HK-2 (cell line): ENCODE data around the gene SEC22C.

Source experiments
- DNase-seq: peaks from one replicate; pipeline ENCODE4 v3.0.0-alpha.2; 2018; ENCODE audit not compliant: unreplicated experiment

SEC22C gene

GRCh38 chr3:42535981-42536784, 45.6 kb downstream of the SEC22C start:
- DNase-seq = no peak

DNA sequence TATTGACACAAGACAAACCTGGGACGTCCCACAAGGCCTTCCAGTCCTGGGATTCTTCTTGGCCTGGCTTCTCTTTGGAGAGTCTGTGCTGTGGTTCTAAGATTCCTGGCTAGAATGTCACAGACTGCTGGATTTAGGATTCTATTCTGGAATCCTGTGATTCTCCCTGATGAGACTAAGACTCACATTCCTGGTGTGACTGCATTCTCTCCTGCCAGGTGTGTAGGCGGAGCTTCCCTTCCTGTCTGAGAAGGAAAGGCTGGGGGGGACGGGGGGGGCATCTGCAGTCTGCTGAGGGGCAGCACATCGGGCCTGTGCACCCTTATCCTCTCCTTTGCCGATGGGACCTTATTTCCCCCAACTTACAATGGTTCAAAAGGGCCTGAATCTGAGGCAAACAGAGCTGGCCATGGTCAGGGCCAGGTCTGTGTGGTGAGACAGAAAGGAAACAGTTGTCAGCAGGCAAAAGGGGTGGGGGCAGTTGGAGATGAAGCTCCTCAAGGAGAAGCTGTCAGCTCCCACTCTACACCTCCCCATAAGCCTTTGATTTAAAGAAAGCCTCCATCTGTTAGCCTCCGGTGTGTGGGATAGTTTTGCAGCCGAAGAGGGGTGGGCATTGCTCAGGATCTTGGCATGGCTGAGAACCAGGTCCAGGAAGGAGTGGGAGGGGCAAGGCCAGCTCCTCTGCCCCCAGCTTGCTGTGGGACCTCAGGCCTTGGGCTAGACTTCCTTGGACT, 48.4 kb downstream of the SEC22C start:
- DNase-seq = no peak

- no peak for DNase-seq
Measured at GRCh38 chr3:42532229-42532628, 49.5 kb downstream of the SEC22C start.

DNA sequence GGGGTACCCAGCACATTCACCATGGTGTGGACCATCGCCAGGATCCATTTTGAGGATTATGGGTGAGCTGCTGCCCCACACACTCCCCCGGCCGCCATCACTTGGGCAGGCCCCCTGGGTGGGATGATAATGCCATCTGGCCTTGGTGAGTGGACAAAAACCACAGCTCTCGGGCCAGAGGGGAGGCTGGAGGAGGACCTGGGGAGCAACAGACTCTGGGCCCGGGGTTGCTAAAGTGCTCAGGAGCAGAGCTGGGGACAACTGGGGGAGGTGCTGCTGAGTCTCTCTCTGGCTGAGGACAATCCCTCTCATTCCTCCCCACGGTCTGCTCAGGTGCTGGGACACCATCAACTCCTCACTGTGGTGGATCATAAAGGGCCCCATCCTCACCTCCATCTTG, 50.3 kb downstream of the SEC22C start:
- no peak for DNase-seq

- no peak for DNase-seq
Measured at GRCh38 chr3:42530073-42530472, 51.7 kb downstream of the SEC22C start.

- no peak for DNase-seq
Measured at GRCh38 chr3:42529468-42529867, 52.3 kb downstream of the SEC22C start.

GRCh38 chr3:42527368-42527917, 54.3 kb downstream of the SEC22C start:
- no peak for DNase-seq

DNA sequence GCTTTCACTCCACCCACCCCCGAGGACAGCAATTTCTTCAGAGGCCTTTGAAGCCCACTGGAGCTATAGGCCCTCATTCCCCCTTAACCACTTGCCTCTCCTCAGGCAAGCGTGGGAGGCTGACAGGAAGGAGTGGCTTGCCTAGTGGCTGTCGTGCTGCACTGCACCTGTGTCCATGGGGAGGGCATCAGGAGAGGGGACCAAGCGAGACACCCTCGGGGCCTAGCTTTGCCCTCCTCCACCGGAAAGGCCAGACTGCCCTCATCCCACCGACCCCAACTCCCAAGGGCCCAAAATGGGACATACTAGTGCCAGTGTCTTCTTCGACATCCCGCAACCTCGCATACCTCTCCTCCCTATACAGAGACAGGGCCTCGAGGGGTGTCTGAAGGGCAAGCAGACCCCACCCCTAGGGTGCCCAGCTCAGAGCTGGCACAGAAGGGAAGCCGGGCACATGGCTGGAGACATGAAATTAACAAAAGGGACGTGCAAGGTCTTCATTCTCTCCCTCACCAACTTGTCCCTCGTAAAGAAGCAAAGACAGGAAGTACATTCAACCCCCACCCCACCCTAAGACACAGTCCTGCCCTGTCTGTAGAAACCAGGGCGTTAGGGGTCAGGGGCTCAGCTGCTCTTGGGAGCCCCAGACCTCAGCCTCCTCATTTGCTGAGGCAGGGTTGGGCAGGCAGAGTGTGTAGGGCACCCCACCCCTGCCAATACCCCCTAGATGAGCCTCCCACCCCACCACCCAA, 55.0 kb downstream of the SEC22C start:
- no peak for DNase-seq

- DNase-seq = no peak
Measured at GRCh38 chr3:42525736-42526345, 55.9 kb downstream of the SEC22C start.

- no peak for DNase-seq
Measured at GRCh38 chr3:42525212-42525611, 56.6 kb downstream of the SEC22C start.

GRCh38 chr3:42524751-42525150, 57.0 kb downstream of the SEC22C start:
- no peak for DNase-seq

DNA sequence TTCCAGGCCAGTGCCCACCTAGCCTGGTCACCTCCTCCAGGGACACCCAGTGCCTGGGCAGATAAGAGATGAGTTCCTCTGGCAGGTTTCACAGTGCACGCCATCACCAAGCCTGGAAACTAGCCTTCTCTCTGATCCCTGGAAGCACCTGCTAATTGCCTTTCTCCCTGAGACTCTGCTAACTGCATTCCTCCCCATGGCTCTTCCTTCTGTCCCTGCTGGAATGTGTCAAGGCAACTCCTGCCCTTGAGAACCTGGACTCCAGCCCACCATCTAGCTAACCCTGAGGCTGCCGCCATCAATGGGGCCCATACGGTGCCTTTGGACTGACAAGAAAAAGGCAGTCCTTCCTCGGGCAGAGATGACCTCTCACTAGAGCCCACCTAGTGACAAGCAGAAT, 60.9 kb downstream of the SEC22C start:
- DNase-seq = no peak

GRCh38 chr3:42520336-42520735, 61.4 kb downstream of the SEC22C start:
- no peak for DNase-seq

DNA sequence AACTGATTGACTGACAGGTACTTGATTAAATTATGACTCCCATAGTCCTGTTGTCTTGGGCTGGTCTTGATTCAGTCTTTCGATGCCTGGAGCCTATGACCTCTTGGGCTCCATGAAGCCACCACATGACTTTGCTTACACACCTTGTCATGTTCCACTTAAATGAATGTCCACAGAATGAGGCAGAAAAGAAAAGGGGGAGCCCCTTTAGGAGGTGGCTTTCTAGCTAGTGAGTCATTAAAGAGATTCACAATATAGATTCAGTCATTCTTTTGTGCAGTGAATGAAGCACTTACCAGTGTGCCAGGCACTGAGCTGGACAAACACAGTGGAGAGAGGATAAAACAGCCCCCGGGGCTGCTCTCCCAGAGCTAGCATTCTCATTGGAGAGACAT, 62.2 kb downstream of the SEC22C start:
- no peak for DNase-seq

DNA sequence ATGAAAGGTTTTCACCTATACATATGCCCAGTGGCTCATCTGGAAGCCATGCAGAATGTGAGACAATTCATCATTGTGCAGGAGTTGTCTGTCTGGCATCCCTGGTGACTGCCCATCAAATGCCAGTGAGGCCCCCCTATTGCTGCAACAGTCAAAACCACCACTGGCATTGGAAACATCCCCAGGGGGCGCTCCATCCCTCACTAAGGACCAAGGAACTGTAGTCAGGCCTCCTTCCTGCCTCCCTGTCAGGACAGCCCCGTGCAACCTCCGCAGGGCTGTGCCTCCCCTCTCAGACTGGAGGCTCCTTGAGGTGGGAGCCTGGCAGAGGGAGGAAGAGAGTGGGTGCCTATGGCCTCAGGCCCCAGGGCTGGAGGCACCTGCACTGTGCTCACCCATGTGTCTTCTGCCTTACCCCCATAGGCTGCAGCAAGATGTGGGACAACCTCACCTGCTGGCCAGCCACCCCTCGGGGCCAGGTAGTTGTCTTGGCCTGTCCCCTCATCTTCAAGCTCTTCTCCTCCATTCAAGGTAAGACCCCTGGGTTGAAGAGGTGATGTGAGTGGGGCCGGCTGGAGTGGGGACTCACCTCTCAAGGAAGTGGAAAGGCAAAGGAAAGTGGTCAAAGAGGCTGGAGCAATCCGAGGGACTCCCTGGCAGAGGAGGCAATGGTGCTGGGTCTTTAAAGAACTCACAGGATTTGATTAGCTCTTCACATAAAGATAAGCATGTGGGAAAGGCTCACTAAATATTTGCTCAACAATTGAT, 62.8 kb downstream of the SEC22C start:
- no peak for DNase-seq

GRCh38 chr3:42517117-42517516, 64.7 kb downstream of the SEC22C start:
- DNase-seq = no peak

GRCh38 chr3:42516443-42516842, 65.3 kb downstream of the SEC22C start:
- no peak for DNase-seq

GRCh38 chr3:42515976-42516375, 65.8 kb downstream of the SEC22C start:
- no peak for DNase-seq

DNA sequence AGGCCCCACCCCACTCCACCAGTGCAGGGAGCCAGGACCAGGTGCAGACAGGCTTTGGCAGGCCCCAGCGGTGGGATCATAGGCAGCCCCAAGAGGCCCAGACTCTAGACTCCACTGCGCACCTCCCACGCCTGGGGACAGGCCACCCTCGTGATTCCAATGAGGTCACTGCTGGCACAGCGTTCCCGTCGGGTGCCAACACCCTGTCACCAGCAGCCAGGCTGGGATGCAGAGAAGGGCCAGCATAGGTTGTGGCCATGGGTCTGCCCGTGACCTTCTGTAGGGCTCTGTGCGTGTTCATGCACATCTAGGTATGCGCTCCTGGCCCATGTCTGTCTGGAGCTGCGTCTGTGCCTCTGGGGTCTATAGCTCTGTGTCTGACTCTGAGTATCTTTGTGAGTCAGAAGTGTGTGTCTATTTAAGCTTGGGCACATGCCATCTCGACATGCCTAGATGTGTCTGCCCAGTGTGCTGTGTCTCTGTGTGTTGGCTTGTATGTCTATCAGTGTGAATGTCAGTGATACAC, 66.3 kb downstream of the SEC22C start:
- no peak for DNase-seq

DNA sequence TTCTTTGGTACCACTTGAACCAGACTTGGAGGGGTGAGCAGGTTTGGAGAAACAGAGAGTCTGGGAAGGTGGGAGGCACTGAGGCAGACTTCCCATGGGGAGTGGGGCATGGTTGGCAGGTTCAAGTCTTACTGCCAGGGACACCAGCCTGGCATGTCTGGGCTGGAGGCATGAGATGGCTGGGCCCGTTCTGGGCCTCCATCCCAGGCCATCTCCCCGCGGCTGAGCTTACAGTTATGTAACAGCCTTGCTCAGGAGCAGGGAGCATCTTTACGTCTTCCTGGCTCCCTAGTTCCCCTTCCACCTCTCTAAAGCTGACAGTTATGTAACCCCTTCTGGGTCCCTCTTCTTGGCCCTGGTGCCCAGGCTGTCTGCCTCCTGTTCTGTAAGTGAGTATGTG, 66.9 kb downstream of the SEC22C start:
- DNase-seq = no peak

GRCh38 chr3:42513521-42513920, 68.2 kb downstream of the SEC22C start:
- no peak for DNase-seq
